WTC11 (cell line): ENCODE results near the gene CHST13.

Experiments used
- ATF1 ChIP-seq: sonication (generic); formaldehyde crosslinking; IDR thresholded peaks from 2 replicates; pipeline ENCODE4 v1.8.1; 2023; ENCODE audit warnings: mild to moderate bottlenecking, moderate library complexity, missing genetic modification reagents
- CTCF ChIP-seq: fragments of 200-600 bp; IDR thresholded peaks from 2 replicates; pipeline ENCODE4 v1.8.0; 2022; ENCODE audit warnings: antibody characterized with exemption
- ETV6 ChIP-seq: sonication (generic); formaldehyde crosslinking; IDR thresholded peaks from 2 replicates; pipeline ENCODE4 v1.8.1; 2022; ENCODE audit warnings: mild to moderate bottlenecking, missing genetic modification reagents
- FOXJ3 ChIP-seq: sonication (generic); formaldehyde crosslinking; IDR thresholded peaks from 2 replicates; pipeline ENCODE4 v1.9.0; 2021; ENCODE audit warnings: missing genetic modification reagents, mild to moderate bottlenecking, borderline replicate concordance
- FOXP4 ChIP-seq: sonication (generic); formaldehyde crosslinking; IDR thresholded peaks from 2 replicates; pipeline ENCODE4 v1.8.0; 2022; ENCODE audit warnings: mild to moderate bottlenecking, missing genetic modification reagents
- IRF2 ChIP-seq: sonication (generic); formaldehyde crosslinking; IDR thresholded peaks from 2 replicates; pipeline ENCODE4 v1.8.0; 2022; ENCODE audit warnings: low read depth, missing genetic modification reagents, borderline replicate concordance
- NFATC4 ChIP-seq: fragments of 250-450 bp; sonication (Bioruptor Pico); IDR thresholded peaks from 2 replicates; pipeline ENCODE4 v1.9.0; 2021; ENCODE audit warnings: mild to moderate bottlenecking
- NR3C1 ChIP-seq: sonication (generic); formaldehyde crosslinking; conservative IDR thresholded peaks from 2 replicates; pipeline ENCODE4 v1.8.1; 2023; ENCODE audit warnings: low read depth, mild to moderate bottlenecking, missing genetic modification reagents
- TF ChIP-seq, protein P1 (sequence below): sonication (generic); formaldehyde crosslinking; IDR thresholded peaks from 2 replicates; pipeline ENCODE4 v1.8.1; 2023; ENCODE audit warnings: mild to moderate bottlenecking, missing genetic modification reagents
- TF ChIP-seq, protein P2 (sequence below): sonication (generic); formaldehyde crosslinking; IDR thresholded peaks from 2 replicates; pipeline ENCODE4 v1.8.0; 2022; ENCODE audit warnings: missing genetic modification reagents
- TF ChIP-seq, protein P3 (sequence below): sonication (generic); formaldehyde crosslinking; IDR thresholded peaks from 2 replicates; pipeline ENCODE4 v1.8.0; 2022; ENCODE audit warnings: mild to moderate bottlenecking, missing genetic modification reagents

DNA sequence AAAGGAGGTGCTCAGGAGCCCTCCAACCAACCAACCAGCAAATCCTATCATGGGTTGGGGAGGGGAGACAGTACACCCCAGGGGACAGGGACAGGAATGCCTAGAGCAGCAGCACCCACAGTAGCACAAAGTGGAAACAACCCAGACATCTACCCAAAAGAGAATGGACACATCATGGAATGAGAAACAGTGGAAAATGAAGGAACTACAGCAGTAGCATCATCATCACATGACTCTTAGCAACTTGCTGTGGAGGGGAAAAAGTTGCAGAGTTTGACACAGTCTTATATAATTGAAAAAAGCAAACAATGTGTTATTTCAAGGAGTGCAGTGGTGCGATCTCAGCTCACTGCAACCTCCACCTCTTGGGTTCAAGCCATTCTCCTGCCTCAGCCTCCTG lies 23.8 kb downstream of the CHST13 start:
- TF ChIP-seq CTCF (no peak), FOXP4 (CRISPR knock-in tag) (no peak), ATF1 (CRISPR knock-in tag) (no peak), IRF2 (CRISPR knock-in tag) (no peak), ETV6 (CRISPR knock-in tag) (no peak), NFATC4 (CRISPR knock-in tag) (no peak), FOXJ3 (CRISPR knock-in tag) (no peak), NR3C1 (CRISPR knock-in tag) (no peak)
- TF ChIP-seq, protein P1, sequence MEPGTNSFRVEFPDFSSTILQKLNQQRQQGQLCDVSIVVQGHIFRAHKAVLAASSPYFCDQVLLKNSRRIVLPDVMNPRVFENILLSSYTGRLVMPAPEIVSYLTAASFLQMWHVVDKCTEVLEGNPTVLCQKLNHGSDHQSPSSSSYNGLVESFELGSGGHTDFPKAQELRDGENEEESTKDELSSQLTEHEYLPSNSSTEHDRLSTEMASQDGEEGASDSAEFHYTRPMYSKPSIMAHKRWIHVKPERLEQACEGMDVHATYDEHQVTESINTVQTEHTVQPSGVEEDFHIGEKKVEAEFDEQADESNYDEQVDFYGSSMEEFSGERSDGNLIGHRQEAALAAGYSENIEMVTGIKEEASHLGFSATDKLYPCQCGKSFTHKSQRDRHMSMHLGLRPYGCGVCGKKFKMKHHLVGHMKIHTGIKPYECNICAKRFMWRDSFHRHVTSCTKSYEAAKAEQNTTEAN = no peak
- TF ChIP-seq, protein P2, sequence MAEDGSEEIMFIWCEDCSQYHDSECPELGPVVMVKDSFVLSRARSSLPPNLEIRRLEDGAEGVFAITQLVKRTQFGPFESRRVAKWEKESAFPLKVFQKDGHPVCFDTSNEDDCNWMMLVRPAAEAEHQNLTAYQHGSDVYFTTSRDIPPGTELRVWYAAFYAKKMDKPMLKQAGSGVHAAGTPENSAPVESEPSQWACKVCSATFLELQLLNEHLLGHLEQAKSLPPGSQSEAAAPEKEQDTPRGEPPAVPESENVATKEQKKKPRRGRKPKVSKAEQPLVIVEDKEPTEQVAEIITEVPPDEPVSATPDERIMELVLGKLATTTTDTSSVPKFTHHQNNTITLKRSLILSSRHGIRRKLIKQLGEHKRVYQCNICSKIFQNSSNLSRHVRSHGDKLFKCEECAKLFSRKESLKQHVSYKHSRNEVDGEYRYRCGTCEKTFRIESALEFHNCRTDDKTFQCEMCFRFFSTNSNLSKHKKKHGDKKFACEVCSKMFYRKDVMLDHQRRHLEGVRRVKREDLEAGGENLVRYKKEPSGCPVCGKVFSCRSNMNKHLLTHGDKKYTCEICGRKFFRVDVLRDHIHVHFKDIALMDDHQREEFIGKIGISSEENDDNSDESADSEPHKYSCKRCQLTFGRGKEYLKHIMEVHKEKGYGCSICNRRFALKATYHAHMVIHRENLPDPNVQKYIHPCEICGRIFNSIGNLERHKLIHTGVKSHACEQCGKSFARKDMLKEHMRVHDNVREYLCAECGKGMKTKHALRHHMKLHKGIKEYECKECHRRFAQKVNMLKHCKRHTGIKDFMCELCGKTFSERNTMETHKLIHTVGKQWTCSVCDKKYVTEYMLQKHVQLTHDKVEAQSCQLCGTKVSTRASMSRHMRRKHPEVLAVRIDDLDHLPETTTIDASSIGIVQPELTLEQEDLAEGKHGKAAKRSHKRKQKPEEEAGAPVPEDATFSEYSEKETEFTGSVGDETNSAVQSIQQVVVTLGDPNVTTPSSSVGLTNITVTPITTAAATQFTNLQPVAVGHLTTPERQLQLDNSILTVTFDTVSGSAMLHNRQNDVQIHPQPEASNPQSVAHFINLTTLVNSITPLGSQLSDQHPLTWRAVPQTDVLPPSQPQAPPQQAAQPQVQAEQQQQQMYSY (CRISPR knock-in tag) = no peak
- TF ChIP-seq, protein P3, sequence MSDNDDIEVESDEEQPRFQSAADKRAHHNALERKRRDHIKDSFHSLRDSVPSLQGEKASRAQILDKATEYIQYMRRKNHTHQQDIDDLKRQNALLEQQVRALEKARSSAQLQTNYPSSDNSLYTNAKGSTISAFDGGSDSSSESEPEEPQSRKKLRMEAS (CRISPR knock-in tag) = no peak
